ENCODE data around the gene CBL. TPM values are rescaled to one million over a fixed set of nuclear protein-coding genes. Genes with fewer than 3 reads are reported as not detected.

The CBL gene
- polyA plus RNA-seq, 4 donors, result 15.5 to 22.3 (median 20.4) TPM

DNA sequence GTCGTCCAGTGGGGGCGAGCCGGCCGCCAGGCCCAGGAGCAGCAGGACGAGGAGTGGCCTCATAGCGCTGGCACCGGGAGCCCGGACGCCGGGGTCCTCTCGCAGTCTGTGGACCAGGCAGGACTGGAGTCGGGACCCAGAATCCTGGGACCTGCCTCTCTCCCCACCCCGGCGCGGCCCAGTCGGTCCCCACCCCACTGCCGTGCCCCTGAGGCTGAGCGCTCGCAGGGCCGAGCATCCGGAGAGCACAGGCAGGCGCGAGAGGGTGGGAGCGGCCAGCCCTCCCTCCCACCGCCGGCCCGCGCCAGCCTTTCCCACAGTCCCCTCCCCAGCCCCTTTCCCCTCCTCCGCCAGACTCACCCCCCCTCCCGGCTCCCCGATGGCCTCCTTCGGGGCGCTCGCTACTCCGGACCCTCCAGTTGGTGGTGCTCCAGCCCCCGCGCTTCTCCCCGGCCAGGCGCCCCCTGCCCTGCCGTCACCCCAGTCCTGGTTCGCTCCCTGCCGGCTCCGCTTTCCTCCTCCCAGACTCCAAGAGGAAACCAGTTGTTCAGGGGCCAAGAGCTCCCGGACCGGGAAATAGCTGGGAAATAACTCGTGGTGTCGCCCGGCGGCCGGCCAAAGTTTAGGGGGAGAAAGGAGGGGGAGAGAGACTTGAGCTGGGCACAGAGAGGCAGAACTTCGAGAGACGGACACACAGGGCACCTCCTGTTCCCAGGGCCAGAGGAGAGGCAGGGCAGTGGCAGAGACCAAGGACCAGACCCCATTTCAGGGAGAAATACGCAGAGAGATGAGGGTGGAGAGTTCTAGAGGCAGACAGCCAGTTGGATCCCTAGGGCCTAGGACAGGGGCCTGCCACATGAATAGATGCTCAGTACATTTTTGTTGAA, 134.4 kb downstream of the CBL start, which contains the start of gene C1QTNF5:
C1QTNF5 (minus strand) TSS at position 549 of the 887 bp plus-strand sequence; CDS start at position 63, 486 bp downstream.
- DNase-seq (ENCODE audit: low read depth in 4 of 4, low spot score in 3 of 4), result no peak

DNA sequence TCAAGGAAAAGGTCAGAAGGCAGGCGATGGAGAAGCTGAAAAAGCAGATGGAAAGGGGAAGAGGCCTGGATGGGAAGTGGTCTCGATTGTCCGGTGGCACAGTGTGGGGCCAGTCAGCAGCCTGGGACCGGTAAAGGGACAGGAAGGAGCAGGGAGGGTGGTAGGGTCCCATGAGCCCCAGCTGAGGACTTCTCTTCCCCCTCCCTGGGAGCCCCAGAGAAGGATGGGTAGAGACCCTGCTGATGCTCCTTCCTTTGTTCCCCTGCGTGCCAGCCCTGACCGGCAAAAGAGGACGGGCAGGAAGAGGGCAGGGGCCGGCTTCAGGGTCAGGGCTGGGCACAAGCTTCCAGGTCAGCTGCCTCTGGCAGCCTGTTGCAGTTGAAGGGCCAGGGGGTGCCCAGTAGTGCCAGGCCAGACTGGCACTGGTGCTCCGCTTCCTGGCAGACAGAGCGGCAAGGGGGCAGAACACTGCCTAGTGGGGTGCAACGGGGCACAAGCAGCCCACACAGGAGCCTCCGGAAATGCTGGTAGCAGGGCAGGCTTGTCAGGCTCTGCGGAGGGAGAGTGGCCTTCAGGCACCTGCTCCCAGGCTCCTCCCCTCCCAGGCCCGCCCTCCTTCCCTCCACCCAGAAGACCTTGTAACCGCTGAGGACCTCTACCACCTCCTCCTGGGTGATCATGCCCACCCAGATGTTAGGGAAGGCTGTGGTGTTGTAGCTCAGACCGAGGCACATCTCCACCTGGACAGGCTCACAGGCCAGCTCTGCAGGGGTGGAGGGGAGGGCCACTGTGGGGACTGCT, 135.3 kb downstream of the CBL start:
- DNase-seq (ENCODE audit: low read depth in 4 of 4, low spot score in 3 of 4), result no peak

DNA sequence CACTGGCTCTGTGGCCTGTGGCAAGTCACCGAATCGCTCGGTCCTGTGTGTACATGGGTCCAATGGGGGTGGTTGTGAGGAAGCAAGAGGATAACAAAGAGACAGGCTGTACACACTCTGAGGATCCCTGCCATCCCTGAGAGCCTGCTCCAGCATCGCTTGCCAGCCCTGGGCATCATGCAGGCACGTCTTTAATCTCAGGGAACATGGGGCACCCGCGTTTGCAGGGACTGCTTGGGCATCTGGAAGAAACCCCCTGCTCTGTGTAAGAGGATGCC, 135.8 kb downstream of the CBL start:
- no peak for DNase-seq (ENCODE audit: low read depth in 4 of 4, low spot score in 3 of 4)

DNA sequence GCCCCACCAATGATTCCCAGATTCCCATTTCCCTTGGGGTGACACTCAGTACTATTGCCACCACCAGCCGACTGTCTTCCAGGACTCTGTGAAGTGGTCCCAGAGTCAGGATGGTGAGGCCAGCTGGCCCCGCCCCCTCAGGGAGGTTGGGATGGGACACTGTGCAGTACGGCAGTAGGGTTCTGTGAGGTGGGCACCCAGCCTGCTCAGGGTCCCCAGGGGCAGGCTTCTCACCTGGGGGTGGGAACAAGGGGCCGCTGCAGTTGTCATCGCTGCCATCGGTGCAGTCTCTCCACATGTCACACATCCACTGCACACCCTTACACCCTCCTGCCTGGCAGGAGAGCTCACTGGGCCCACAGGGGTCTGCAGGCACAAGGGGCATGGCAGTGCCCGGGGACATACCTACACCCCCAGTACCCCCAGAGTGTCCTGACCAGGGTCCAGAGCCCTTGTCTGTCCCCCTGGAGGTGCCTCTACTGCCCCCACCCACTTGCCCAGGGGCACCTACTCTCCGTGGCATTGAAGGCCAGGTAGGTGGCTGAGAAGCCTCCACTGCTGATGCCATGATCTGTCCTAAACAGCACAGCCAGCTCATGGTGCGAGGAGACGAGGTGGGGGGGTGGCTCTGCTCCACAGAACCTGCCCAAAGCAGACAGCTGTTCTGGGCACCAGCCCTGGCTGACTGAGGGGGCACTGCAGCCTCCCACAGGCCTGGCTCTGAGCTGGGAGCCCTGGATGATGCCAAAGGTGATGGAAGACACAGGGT, 136.4 kb downstream of the CBL start:
- no peak for DNase-seq (ENCODE audit: low read depth in 4 of 4, low spot score in 3 of 4)

DNA sequence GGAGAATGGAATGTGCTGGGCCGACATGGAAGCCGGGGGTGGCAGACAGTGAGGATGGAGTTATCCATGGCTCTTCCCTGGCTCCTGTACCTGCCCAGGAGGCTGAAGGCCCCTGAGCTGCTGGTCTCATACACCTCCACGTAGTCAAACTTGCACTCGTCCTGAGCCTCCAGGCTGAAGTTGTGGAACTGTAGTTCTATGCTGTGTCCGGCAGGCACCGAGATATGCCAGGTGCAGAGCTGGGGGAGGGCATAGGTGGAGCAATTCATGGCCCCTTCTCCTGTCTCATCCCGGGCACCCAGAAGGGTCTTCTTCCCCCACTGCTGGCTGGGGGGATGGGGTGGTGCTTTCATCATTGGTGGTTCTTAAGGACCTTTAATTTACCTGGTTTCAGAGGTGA, 137.6 kb downstream of the CBL start:
- DNase-seq (ENCODE audit: low read depth in 4 of 4, low spot score in 3 of 4), result no peak

DNA sequence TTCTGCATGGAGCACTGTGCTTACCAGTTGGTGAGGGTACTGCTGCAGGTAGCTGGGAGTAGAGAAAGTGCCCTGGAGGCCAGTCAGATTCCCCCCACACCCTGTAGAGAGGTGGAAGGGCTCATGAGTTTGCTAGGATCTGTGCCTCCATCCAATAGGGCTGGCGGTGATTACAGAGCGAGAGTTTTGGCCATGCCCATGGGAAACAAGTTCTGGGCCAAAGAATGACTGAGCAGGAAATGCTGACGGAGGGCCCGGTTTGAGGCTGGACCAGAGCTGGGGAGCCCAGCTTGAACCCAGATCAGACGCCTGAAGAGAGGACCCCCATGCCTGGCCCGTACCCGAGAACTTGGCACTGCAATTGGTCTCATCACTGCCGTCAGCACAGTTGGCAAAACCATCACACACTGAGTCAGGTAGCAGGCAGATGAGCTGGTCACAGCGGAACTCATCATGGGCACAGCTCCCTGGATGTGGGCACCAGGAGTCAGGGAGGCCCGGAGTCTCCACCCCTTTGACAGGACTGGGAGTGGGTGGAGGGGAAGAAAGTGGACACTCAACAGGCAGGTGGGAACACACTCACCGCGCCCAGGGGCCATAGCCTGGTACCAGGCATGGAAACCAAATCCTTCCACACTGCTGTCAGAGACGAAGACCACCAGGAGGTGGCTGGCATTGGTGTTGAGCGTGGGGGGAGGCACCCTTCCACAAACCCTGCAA, 138.3 kb downstream of the CBL start:
- no peak for DNase-seq (ENCODE audit: low read depth in 4 of 4, low spot score in 3 of 4)

DNA sequence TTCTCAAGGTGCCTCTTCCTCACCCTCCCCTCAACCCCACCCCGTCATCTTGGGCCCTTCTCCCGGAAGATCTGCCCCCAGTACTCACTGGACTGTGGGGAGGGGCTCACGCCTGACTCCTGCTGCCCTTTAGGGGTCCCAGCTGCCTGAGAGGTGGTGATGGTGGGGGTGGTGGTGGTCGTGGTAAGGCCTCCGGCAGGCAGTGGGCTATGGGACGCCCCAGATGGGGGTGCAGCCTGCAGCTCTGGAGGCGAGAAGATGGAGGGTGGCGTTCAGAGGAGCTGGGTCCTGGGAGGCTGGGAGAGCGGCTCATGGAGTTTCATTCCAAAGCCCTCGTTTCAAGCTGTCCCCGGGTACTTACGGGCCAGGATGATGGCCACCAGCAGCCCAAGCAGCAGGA, 139.5 kb downstream of the CBL start:
- no peak for DNase-seq (ENCODE audit: low read depth in 4 of 4, low spot score in 3 of 4)

DNA sequence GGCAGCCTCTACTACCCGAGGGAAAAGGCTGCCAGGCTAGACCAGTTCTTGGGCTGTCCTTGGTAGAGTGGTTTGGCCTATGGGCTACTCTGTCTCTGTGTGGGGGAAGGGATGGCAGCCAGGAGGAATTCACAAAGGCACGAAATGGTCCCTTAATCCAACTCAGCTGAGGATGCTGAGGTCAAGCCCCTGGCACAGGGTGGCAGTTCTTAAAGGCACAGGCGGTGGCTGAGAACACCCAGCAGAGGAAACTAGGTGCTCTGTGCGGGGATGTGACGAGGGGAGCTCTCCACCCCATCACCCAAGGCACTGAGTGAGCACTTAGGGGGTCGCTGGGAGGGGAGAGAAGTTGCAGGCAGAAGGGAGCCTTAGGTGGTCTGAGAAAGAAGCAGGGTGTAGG, 140.5 kb downstream of the CBL start, which contains the start of gene MFRP:
MFRP (minus strand) TSS at position 101 of the 400 bp plus-strand sequence. CDS start 192 bp downstream, outside the sequence.
- no peak for DNase-seq (ENCODE audit: low read depth in 4 of 4, low spot score in 3 of 4)

DNA sequence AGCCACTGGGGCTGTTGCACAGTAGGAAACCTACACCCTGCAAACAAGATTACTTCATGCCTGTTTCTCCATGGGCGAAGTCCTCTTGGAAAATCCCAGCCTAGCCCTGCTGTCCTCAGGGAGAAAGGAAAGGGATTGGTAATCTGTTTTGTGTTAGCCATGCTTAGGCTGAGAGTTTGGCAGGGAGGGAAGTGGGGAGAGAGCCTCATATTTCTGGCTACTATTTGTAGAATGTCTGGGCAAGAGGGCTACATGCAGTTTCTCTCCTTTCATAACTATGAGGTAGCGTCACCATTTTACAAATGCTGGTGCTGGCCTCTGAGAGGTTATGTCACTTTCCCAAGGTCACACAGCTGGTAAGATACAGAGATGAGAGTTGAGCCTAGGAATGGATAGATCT, 141.1 kb downstream of the CBL start:
- no peak for DNase-seq (ENCODE audit: low read depth in 4 of 4, low spot score in 3 of 4)

DNA sequence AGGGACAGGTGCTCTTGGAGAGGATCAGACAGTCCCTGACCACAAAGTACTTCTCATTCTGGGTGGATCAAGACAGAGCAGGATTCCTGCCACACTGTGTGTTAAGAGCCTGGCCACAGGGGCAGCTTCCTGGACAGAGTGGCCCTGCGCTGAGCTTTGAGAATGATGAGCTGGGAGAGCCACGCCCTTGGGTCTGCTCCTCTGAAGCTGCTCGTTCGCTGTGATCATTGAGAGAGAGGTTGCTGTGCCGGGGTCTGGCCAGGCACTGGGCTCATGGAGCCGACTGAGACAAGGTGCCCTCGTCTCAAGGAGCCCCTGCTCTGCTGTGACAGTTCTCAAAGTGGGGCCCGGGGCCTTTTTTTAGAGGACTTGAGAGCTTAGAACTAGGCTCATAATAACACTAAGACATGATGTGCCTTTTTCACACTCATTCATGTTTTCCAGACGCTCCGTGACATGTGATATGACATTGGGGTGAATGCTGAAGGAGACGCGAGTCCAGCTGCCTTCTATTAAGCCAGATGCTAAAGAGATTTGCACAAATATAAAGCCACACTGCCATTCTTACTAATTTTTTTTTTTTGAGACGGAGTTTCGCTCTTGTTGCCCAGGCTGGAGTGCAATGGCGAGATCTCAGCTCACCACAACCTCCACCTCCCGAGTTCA, 141.9 kb downstream of the CBL start:
- DNase-seq (ENCODE audit: low read depth in 4 of 4, low spot score in 3 of 4), result no peak

DNA sequence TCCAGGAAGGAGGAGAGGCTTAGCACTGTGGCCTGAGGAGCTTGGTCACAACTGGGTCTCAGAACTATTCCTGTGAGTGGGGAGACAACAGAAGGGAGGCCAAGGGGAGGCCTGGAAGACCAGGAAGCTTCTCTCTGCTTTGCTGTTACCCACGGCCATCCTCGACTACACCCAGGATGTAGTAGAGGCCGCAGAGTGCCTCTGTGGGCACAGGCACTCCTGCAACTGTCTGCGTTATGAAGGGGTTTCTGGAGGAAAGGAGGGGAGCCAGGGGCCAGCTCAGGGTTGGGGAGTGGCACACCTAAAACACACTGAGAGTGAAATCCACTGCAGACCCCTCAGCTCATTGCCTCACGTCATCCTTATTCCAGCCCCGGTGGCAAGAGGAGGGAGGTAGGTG, 144.2 kb downstream of the CBL start:
- no peak for DNase-seq (ENCODE audit: low read depth in 4 of 4, low spot score in 3 of 4)

DNA sequence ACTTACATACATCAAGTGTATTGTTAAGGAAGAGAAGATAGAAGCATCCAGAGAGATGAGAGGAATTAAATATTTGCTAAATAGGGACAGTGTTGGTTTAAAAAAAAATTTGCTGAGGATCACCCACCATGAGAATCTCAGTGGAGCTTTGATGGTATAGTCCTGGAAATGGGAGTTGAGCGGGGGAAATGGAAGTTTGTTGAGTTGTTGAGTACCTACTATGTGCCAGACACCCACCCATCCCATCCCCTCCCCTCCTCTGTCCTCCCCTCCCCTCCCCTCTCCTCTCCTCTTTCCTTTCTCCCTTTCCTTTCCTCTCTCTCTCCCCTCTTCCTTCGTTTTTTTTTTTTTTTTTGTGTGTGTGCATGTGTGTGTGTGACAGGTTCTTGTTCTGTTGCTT, 145.1 kb downstream of the CBL start:
- DNase-seq (ENCODE audit: low read depth in 4 of 4, low spot score in 3 of 4), result no peak

DNA sequence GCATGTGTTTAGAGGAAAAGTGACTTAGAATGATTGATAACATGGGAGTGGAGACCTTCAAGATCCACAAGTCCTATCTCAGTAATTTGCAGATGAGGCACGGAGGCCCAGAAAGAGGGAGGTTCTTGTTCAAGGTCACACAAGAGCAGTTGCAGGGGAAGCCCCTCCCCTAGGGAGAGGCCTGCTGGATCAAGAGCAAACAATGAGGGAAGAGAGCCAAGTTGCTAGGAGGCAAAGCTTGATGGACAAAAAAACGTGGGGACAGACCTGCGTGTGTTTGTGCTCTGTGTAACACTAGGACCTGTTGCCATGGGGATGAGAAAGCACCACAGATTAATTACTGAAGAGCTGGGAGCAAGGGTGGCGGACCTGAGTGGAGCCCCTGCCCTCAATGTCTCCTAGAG, 146.7 kb downstream of the CBL start:
- DNase-seq (ENCODE audit: low read depth in 4 of 4, low spot score in 3 of 4), result no peak

DNA sequence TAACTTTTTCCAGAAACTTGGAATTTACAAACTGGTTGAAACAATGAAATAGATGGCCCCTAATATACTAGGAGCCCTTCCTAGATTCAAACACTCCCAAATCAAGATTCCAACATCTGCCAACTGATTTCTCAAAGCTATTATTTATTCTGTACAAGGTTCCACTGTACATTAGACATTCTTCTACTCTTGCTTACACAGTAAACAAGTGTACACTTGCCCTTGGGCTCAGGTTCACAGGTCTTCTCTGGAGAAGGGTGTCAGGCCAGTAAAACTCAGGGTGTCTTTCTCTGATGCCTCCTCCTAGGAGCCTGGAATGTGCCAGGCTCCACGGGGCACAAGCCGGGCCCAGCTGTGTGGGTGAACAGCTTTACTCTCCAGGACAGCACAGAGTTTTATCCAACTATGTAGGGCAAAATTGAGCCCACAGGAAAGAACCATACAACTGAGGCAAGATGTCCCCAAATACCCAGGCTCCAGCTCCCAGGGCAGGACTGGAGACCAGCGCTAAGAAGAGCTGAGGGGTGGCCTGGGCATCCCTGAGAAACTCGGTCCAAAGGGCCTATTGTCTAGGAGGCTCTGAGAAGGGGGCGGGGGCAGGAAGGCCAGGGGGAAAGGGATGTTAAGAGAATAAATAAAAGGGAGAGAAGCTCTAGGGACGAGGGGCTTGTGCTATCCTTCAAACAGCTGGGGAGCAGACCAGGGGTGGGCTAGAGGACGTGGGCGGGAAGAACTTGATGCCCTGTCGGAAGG, 149.1 kb downstream of the CBL start:
- DNase-seq (ENCODE audit: low read depth in 4 of 4, low spot score in 3 of 4), result no peak

DNA sequence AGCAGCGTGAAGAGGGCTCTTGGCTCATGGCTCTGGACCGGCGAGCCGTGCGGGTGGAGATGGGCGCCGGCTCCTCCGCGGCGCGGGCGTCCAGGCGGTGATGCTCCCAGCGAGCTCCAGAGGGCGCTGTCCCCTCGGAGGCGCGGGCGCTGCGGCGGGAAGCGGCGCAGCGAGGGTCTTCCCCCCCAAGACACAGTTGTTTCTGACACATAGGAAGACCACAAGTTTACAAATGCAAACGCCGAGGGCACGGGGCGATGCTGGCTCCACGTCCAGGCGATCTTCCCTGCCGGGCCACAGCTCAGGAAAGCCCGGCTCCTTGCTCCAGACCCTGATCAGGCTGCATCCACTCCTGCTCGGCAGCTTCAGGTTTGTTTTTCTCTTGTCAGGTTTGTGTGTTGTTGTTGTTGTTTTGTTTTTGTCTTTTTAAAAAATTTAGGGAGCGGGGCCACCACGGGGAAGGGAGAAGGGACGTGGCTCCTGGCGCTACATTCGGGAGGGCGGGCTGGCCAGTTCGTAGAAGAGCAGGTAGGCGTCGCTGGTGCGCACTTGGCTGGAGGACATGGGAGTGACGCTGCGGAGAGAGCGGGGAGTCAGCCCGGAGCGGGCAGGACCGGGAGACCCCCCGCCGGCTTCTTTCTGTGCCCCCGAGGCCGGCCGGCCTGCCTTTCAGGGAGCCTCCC, 150.4 kb downstream of the CBL start:
- DNase-seq (ENCODE audit: low read depth in 4 of 4, low spot score in 3 of 4), result peak in 1 of 4 donors; percentile 73

DNA sequence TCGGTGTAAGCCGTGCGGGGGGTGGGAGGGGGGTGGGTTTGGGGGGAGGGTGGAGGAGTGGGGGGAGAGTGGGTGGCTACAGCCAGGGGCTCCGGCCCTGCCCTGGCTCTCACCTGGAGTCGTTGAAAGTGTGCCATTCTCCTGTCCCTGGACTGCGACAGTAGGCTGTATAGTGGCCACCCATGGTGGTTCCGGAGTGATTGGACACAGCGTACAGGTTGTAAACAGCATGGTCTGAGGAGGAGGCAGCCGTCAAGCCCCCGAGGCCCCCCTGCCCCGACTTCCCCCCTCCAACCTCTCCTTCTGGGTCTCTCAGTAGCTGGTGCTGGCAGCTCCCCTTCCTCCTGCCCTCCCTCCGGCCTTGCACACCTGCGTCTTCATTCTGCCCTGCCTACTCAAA, 150.9 kb downstream of the CBL start:
- no peak for DNase-seq (ENCODE audit: low read depth in 4 of 4, low spot score in 3 of 4)

Measured in left renal pelvis (tissue), 4 donors.